Esophagus squamous epithelium (tissue), 4 donors: ENCODE results near the gene VSTM5.

Experiments used
- POLR2A ChIP-seq, 4 donors: fragments of 450-650 bp; IDR thresholded peaks; one replicate each; pipeline ENCODE4 v1.6.1; 2017; ENCODE audit warnings: antibody characterized with exemption in 4 of 4, mild to moderate bottlenecking in 4 of 4, moderate library complexity in 3 of 4
- TF ChIP-seq, protein P1 (sequence below), 6 experiments: fragments of 450-650 bp in 4 of 6; fragments of 200-600 bp in 2 of 6; sonication (generic) in 2 of 6; IDR thresholded peaks; one replicate each; pipeline ENCODE4 v1.5.1; 2016 to 2019; ENCODE audit warnings: antibody characterized with exemption in 6 of 6, mild to moderate bottlenecking in 4 of 6, moderate library complexity in 4 of 6

GRCh38 chr11:93772123-93772522 is 78.3 kb downstream of the VSTM5 start:
- TF ChIP-seq, protein P1, sequence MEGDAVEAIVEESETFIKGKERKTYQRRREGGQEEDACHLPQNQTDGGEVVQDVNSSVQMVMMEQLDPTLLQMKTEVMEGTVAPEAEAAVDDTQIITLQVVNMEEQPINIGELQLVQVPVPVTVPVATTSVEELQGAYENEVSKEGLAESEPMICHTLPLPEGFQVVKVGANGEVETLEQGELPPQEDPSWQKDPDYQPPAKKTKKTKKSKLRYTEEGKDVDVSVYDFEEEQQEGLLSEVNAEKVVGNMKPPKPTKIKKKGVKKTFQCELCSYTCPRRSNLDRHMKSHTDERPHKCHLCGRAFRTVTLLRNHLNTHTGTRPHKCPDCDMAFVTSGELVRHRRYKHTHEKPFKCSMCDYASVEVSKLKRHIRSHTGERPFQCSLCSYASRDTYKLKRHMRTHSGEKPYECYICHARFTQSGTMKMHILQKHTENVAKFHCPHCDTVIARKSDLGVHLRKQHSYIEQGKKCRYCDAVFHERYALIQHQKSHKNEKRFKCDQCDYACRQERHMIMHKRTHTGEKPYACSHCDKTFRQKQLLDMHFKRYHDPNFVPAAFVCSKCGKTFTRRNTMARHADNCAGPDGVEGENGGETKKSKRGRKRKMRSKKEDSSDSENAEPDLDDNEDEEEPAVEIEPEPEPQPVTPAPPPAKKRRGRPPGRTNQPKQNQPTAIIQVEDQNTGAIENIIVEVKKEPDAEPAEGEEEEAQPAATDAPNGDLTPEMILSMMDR (IDR thresholded peaks at IDR 0.05) = no peak
- TF ChIP-seq POLR2A (IDR thresholded peaks at IDR 0.05) = no peak
